ENCODE data around the gene PRUNE2.
A peak's percentile ranks its signal among the peaks of the same experiment; 100 is the strongest.

Gene PRUNE2

GRCh38 chr9:76608575-76609273, 297.2 kb downstream of the PRUNE2 start:
- H3K27me3 ChIP-seq, result no peaks in the 10 kb centered on the region
- TF ChIP-seq CTCF (IDR thresholded peaks at IDR 0.05), result no peak
- no peaks in the 10 kb centered on the region for H3K36me3 ChIP-seq
- H3K27ac ChIP-seq, result peak overlapping the region; percentile 80
- no peak overlapping the region for H3K4me3 ChIP-seq (ENCODE audit: low read depth in 1 of 2, low read length in 1 of 2)
- peaks cover 46 to 56% of the 10 kb centered on the region in 2 experiments for H3K4me1 ChIP-seq (ENCODE audit: control insufficient read depth in 1 of 2, insufficient read depth in 1 of 2, low read depth in 1 of 2, low read length in 1 of 2)
- no peaks in the 10 kb centered on the region for H3K9me3 ChIP-seq

- Histone ChIP-seq H3K27me3 (no peaks in the 10 kb centered on the region), H3K36me3 (no peaks in the 10 kb centered on the region), H3K4me3 (ENCODE audit: low read depth in 1 of 2, low read length in 1 of 2) (no peak overlapping the region), H3K4me1 (ENCODE audit: control insufficient read depth in 1 of 2, insufficient read depth in 1 of 2, low read depth in 1 of 2, low read length in 1 of 2) (peaks cover 46 to 56% of the 10 kb centered on the region in 2 experiments), H3K27ac (peak overlapping the region; percentile 80), H3K9me3 (no peaks in the 10 kb centered on the region)
- TF ChIP-seq CTCF (IDR thresholded peaks at IDR 0.05), result no peak
Observed at GRCh38 chr9:76607730-76608436, 298.0 kb downstream of the PRUNE2 start.

- H3K4me3 ChIP-seq (ENCODE audit: low read depth in 1 of 2, low read length in 1 of 2), result no peak overlapping the region
- H3K27ac ChIP-seq, result peak overlapping the region; percentile 33
- H3K4me1 ChIP-seq (ENCODE audit: control insufficient read depth in 1 of 2, insufficient read depth in 1 of 2, low read depth in 1 of 2, low read length in 1 of 2), result peaks cover 46 to 48% of the 10 kb centered on the region in 2 experiments
- no peaks in the 10 kb centered on the region for H3K9me3 ChIP-seq
- no peak for TF ChIP-seq CTCF (IDR thresholded peaks at IDR 0.05)
- H3K36me3 ChIP-seq, result no peaks in the 10 kb centered on the region
- H3K27me3 ChIP-seq, result no peaks in the 10 kb centered on the region
Observed at GRCh38 chr9:76605321-76605900, 300.5 kb downstream of the PRUNE2 start.

- H3K4me3 ChIP-seq (ENCODE audit: low read depth in 1 of 2, low read length in 1 of 2), result no peak overlapping the region
- no peaks in the 10 kb centered on the region for H3K9me3 ChIP-seq
- no peaks in the 10 kb centered on the region for H3K36me3 ChIP-seq
- TF ChIP-seq CTCF (IDR thresholded peaks at IDR 0.05), result no peak
- H3K4me1 ChIP-seq (ENCODE audit: control insufficient read depth in 1 of 2, insufficient read depth in 1 of 2, low read depth in 1 of 2, low read length in 1 of 2), result peaks cover 32 to 34% of the 10 kb centered on the region in 2 experiments
- no peaks in the 10 kb centered on the region for H3K27me3 ChIP-seq
- H3K27ac ChIP-seq, result no peak overlapping the region
Observed at GRCh38 chr9:76603931-76604570, 301.9 kb downstream of the PRUNE2 start.

GRCh38 chr9:76603448-76603895, 302.4 kb downstream of the PRUNE2 start:
- no peaks in the 10 kb centered on the region for H3K9me3 ChIP-seq
- no peak for TF ChIP-seq CTCF (IDR thresholded peaks at IDR 0.05)
- H3K27me3 ChIP-seq, result no peaks in the 10 kb centered on the region
- H3K36me3 ChIP-seq, result no peaks in the 10 kb centered on the region
- H3K4me1 ChIP-seq (ENCODE audit: control insufficient read depth in 1 of 2, insufficient read depth in 1 of 2, low read depth in 1 of 2, low read length in 1 of 2), result peaks cover 27 to 28% of the 10 kb centered on the region in 2 experiments
- no peak overlapping the region for H3K4me3 ChIP-seq (ENCODE audit: low read depth in 1 of 2, low read length in 1 of 2)
- H3K27ac ChIP-seq, result no peak overlapping the region
